Muscle of back (tissue), 11 donors: Measurements from ENCODE around the gene LAMA4. TPM values are rescaled to one million over a fixed set of nuclear protein-coding genes. Genes with fewer than 3 reads are reported as not detected.
A peak's percentile ranks its signal among the peaks of the same experiment; 100 is the strongest.

Experiments used
- DNase-seq, 3 donors: peaks; one replicate each; pipeline versions ENCODE4 v3.0.0 to v3.0.0-alpha.2; 2013
- polyA plus RNA-seq, 10 donors: library from polyadenylated mRNA; unstranded; fragments of 120-200 nt; gene quantifications; one replicate each; pipeline ENCODE4 v1.2.1, GENCODE V29; 2013; ENCODE audit not compliant: insufficient read length in 10 of 10

Gene LAMA4
- polyA plus RNA-seq, 10 donors = 141 to 228 (median 158) TPM

GRCh38 chr6:112245511-112246203, 8.7 kb downstream of the LAMA4 start:
- DNase-seq = peak; percentile 80 to 92 (median 91)

- DNase-seq = no peak
Observed at GRCh38 chr6:112243861-112244827, 10.2 kb downstream of the LAMA4 start.

- no peak for DNase-seq
Observed at GRCh38 chr6:112241820-112242429, 12.4 kb downstream of the LAMA4 start.

- peak in 2 of 3 donors; percentile 80 to 97 for DNase-seq
Observed at GRCh38 chr6:112237595-112237994, 16.8 kb downstream of the LAMA4 start.

- no peak for DNase-seq
Observed at GRCh38 chr6:112237066-112237465, 17.3 kb downstream of the LAMA4 start.

GRCh38 chr6:112235956-112236355, 18.4 kb downstream of the LAMA4 start:
- DNase-seq = no peak

- DNase-seq = no peak
Observed at GRCh38 chr6:112234601-112235000, 19.8 kb downstream of the LAMA4 start.

- DNase-seq = peak in 1 of 3 donors; percentile 77
Observed at GRCh38 chr6:112233847-112234246, 20.5 kb downstream of the LAMA4 start.

GRCh38 chr6:112232845-112233256, 21.5 kb downstream of the LAMA4 start:
- peak; percentile 85 to 93 (median 89) for DNase-seq

- peak in 1 of 3 donors; percentile 62 for DNase-seq
Observed at GRCh38 chr6:112231594-112232060, 22.7 kb downstream of the LAMA4 start.

- no peak for DNase-seq
Observed at GRCh38 chr6:112231164-112231563, 23.2 kb downstream of the LAMA4 start.

- no peak for DNase-seq
Observed at GRCh38 chr6:112228480-112229332, 25.7 kb downstream of the LAMA4 start.

- peak in 1 of 3 donors; percentile 41 for DNase-seq
Observed at GRCh38 chr6:112227992-112228391, 26.4 kb downstream of the LAMA4 start.

- DNase-seq = no peak
Observed at GRCh38 chr6:112227411-112227810, 27.0 kb downstream of the LAMA4 start.

- DNase-seq = no peak
Observed at GRCh38 chr6:112225691-112226090, 28.7 kb downstream of the LAMA4 start.

GRCh38 chr6:112224088-112224487, 30.3 kb downstream of the LAMA4 start:
- peak in 1 of 3 donors; percentile 46 for DNase-seq

- peak; percentile 70 to 89 (median 88) for DNase-seq
Observed at GRCh38 chr6:112223070-112223861, 31.1 kb downstream of the LAMA4 start.

GRCh38 chr6:112221981-112222852, 32.1 kb downstream of the LAMA4 start:
- DNase-seq = peak in 2 of 3 donors; percentile 62 to 73

- no peak for DNase-seq
Observed at GRCh38 chr6:112221561-112221960, 32.8 kb downstream of the LAMA4 start.
